OCI-LY1 (cell line): ENCODE measurements around the gene DLGAP4.

Source experiments
- H2AFZ ChIP-seq: fragments of 200-600 bp; sonication (generic), shearing (Covaris generic); 2 replicates; pipeline ENCODE4 v1.6.0; 2014; ENCODE audit warnings: antibody characterized with exemption, mild to moderate bottlenecking, low read length
- H3F3A ChIP-seq: fragments of 200-600 bp; sonication (generic), shearing (Covaris generic); 2 replicates; pipeline ENCODE4 v1.6.0; 2014; ENCODE audit warnings: mild to moderate bottlenecking, antibody characterized with exemption, low read length, moderate library complexity; ENCODE audit not compliant: insufficient read depth
- H3K27ac ChIP-seq: fragments of 200-600 bp; sonication (generic); 2 replicates; pipeline ENCODE4 v1.5.1; 2014; ENCODE audit warnings: low read length, mixed run types, mild to moderate bottlenecking, low read depth; ENCODE audit not compliant: poor library complexity, severe bottlenecking
- H3K27me3 ChIP-seq: fragments of 200-600 bp; sonication (generic); 2 replicates; pipeline ENCODE4 v1.6.0; 2014; ENCODE audit warnings: antibody characterized with exemption, mild to moderate bottlenecking, low read length, moderate library complexity; ENCODE audit not compliant: insufficient read depth
- H3K36me3 ChIP-seq: fragments of 200-600 bp; sonication (generic); 2 replicates; pipeline ENCODE4 v1.6.1; 2014; ENCODE audit warnings: mild to moderate bottlenecking, antibody characterized with exemption, low read length, moderate library complexity, mixed read lengths; ENCODE audit not compliant: insufficient read depth
- H3K4me1 ChIP-seq: fragments of 200-600 bp; sonication (generic); 2 replicates; pipeline ENCODE4 v1.5.1; 2014; ENCODE audit warnings: mild to moderate bottlenecking, low read length, moderate library complexity; ENCODE audit not compliant: insufficient read depth, severe bottlenecking
- H3K4me2 ChIP-seq: fragments of 200-600 bp; sonication (generic), shearing (Covaris generic); 2 replicates; pipeline ENCODE4 v1.6.1; 2014; ENCODE audit warnings: low read length
- H3K4me3 ChIP-seq: fragments of 200-600 bp; sonication (generic); 2 replicates; pipeline ENCODE4 v1.5.1; 2014; ENCODE audit warnings: low read length, low read depth, mild to moderate bottlenecking, mixed read lengths; ENCODE audit not compliant: poor library complexity, severe bottlenecking
- H3K79me2 ChIP-seq: fragments of 200-600 bp; shearing (Covaris generic); 2 replicates; pipeline ENCODE4 v1.6.1; 2016; ENCODE audit warnings: mixed run types, low read length, mixed read lengths; ENCODE audit not compliant: insufficient read depth
- H3K9ac ChIP-seq: fragments of 200-600 bp; sonication (generic), shearing (Covaris generic); 2 replicates; pipeline ENCODE4 v1.6.1; 2014; ENCODE audit warnings: mild to moderate bottlenecking, low read length, mixed read lengths
- H3K9me2 ChIP-seq: fragments of 200-600 bp; sonication (generic), shearing (Covaris generic); 2 replicates; pipeline ENCODE4 v1.6.1; 2014; ENCODE audit warnings: low read depth, mild to moderate bottlenecking, low read length, mixed read lengths
- H3K9me3 ChIP-seq: fragments of 200-600 bp; shearing (Covaris generic); 2 replicates; pipeline ENCODE4 v1.6.1; 2014; ENCODE audit warnings: low read length, mixed read lengths
- H4K20me1 ChIP-seq: fragments of 200-600 bp; sonication (generic), shearing (Covaris generic); 2 replicates; pipeline ENCODE4 v1.6.0; 2016; ENCODE audit warnings: mild to moderate bottlenecking, low read length; ENCODE audit not compliant: insufficient read depth
- EZH2 ChIP-seq: fragments of 200-600 bp; sonication (generic), shearing (Covaris generic); IDR thresholded peaks from 2 replicates; pipeline ENCODE4 v1.8.0; 2017; ENCODE audit warnings: borderline replicate concordance, mixed run types, mild to moderate bottlenecking, antibody characterized with exemption, low read length, moderate library complexity, mixed read lengths
- TF ChIP-seq, protein P1 (sequence below): fragments of 200-600 bp; sonication (generic), shearing (Covaris generic); IDR thresholded peaks from 2 replicates; pipeline ENCODE4 v1.5.1; 2017; ENCODE audit warnings: mild to moderate bottlenecking, antibody characterized with exemption, low read length, moderate library complexity, mixed read lengths

Gene DLGAP4

DNA sequence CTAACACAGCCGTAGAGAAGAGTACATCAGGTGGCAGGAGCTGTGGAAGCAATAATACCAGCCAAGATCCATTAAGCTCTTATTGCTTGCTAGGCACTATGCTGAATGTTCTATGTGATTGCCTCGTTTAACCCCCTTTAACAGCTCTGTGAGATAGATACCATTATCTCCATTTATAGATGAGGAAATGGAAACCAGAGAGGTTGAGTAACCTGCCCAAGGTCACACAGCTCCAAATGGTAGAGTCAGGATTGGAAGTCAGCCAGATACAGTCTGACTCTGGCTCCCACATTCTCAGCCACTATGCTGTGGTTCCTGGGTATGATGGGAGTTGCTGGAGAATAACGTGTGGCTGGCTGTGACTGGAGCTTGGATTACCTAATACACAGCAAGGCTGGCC is 92.4 kb downstream of the DLGAP4 start:
- Histone ChIP-seq H3K36me3 (no peaks in the 10 kb centered on the region), H3K4me3 (no peak overlapping the region), H3K9ac (no peak overlapping the region), H3K79me2 (no peaks in the 10 kb centered on the region), H3K27me3 (no peaks in the 10 kb centered on the region), H3K4me2 (no peak overlapping the region), H4K20me1 (no peaks in the 10 kb centered on the region), H3F3A (no peaks in the 10 kb centered on the region), H3K4me1 (no peaks in the 10 kb centered on the region), H3K9me2 (no peaks in the 10 kb centered on the region), H2AFZ (no peak overlapping the region), H3K9me3 (no peaks in the 10 kb centered on the region), H3K27ac (no peak overlapping the region)
- no peak for TF ChIP-seq EZH2
- TF ChIP-seq, protein P1, sequence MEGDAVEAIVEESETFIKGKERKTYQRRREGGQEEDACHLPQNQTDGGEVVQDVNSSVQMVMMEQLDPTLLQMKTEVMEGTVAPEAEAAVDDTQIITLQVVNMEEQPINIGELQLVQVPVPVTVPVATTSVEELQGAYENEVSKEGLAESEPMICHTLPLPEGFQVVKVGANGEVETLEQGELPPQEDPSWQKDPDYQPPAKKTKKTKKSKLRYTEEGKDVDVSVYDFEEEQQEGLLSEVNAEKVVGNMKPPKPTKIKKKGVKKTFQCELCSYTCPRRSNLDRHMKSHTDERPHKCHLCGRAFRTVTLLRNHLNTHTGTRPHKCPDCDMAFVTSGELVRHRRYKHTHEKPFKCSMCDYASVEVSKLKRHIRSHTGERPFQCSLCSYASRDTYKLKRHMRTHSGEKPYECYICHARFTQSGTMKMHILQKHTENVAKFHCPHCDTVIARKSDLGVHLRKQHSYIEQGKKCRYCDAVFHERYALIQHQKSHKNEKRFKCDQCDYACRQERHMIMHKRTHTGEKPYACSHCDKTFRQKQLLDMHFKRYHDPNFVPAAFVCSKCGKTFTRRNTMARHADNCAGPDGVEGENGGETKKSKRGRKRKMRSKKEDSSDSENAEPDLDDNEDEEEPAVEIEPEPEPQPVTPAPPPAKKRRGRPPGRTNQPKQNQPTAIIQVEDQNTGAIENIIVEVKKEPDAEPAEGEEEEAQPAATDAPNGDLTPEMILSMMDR = no peak

DNA sequence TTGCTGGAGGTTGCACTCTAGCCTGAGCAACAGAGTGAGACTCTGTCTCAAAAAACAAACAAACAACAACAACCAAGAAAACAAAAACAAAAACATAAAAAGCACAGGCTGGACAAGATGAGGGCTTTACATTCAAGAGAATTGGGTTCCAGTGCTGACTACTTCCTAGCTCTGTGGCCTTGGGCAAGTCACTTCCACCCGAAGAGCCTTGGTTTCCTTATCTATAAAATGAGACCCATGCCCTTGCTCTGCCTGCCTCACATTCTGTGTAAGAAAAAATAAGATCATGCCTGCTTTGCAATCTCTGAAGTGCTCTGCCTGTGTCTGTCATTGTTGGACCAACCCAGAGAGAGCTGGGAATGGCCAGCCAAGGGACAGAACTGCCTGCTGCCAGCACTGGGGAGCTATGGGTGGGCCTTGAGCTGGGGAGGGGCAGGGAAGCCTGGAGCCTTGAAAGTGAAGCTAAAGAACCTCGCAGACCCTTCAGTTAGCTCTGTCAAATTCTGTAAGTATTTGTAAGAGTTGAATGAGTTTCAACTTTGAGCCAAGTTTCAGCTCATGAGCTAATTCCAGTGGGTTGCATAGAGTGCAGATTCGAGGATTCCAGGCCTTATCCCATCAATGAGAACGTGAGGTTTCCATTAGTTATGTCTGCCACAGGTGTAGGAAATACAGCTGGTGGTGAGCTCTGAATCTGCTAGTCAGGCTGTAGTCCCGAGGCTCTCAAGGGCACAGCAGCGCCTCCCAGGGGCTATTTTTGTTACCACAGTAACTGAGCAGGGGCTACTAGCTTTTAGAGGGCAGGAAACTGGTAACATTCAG is 93.2 kb downstream of the DLGAP4 start:
- H3K27me3 ChIP-seq = no peaks in the 10 kb centered on the region
- H3F3A ChIP-seq = no peaks in the 10 kb centered on the region
- H3K36me3 ChIP-seq = no peaks in the 10 kb centered on the region
- no peak for TF ChIP-seq EZH2
- TF ChIP-seq, protein P1 = peak; percentile 70
- no peaks in the 10 kb centered on the region for H4K20me1 ChIP-seq
- H3K79me2 ChIP-seq = no peaks in the 10 kb centered on the region
- no peaks in the 10 kb centered on the region for H3K4me1 ChIP-seq
- no peaks in the 10 kb centered on the region for H3K9me3 ChIP-seq
- H3K9me2 ChIP-seq = no peaks in the 10 kb centered on the region
- no peak overlapping the region for H2AFZ ChIP-seq
- H3K27ac ChIP-seq = no peak overlapping the region
- no peak overlapping the region for H3K4me2 ChIP-seq
- H3K4me3 ChIP-seq = no peak overlapping the region
- H3K9ac ChIP-seq = no peak overlapping the region

DNA sequence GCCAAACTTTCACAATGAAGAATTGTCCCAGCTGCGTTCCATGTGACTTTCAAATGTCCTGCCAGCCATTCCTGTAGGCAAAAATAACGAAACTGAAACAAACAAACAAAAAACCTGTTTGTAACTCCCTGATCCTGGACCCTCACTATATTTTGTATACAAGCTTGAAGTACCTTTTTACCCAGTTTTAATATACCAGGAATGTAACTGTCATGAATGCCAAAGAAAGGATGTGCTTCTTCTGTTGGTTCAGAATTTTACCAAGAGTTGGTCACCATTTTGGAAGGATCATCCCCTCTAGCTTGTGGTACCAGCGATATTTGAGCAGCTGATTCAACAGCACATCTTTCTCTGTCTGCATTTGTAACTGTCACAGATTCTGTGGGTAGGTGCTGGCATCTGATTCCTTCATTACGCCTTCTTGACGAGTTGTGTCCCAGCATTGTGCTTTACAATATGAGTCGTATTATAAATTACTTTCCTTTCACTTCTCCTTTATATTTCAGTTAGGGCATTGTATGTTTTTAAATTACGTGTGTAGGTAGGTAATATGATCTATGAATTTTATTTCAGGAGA is 93.9 kb downstream of the DLGAP4 start:
- TF ChIP-seq, protein P1 = no peak
- no peak for TF ChIP-seq EZH2

More for the DNA sequence above, 93.9 kb downstream of the DLGAP4 start:
- Histone ChIP-seq H3K79me2 (no peaks in the 10 kb centered on the region), H3K4me2 (no peak overlapping the region), H3K27ac (no peak overlapping the region), H2AFZ (no peak overlapping the region), H3K9me2 (no peaks in the 10 kb centered on the region), H3K4me1 (no peaks in the 10 kb centered on the region), H4K20me1 (no peaks in the 10 kb centered on the region), H3K4me3 (no peak overlapping the region), H3F3A (no peaks in the 10 kb centered on the region), H3K27me3 (no peaks in the 10 kb centered on the region), H3K9ac (no peak overlapping the region), H3K36me3 (no peaks in the 10 kb centered on the region), H3K9me3 (no peaks in the 10 kb centered on the region)
